GM23338 (cell line): ENCODE measurements around the gene TAS2R9. TPM values are rescaled to one million over a fixed set of nuclear protein-coding genes. Genes with fewer than 3 reads are reported as not detected.

ENCODE experiments used
- ATAC-seq: fragments of 200-7000 bp; cut with Tn5 transposase; 3 replicates; pipeline ENCODE4 v1.9.1; 2020
- DNase-seq: peaks from one replicate; pipeline ENCODE4 v3.0.0-alpha.2; 2015; ENCODE audit warnings: low spot score
- H2AFZ ChIP-seq: fragments of 200-600 bp; sonication (generic); 2 replicates; pipeline ENCODE4 v1.8.0; 2016; ENCODE audit warnings: antibody characterized with exemption, mild to moderate bottlenecking, moderate library complexity
- H3F3A ChIP-seq: fragments of 200-600 bp; sonication (generic); replicated peaks from 2 replicates; pipeline ENCODE4 v1.8.0; 2017; ENCODE audit warnings: antibody characterized with exemption, mixed run types, low read depth
- H3K27ac ChIP-seq: fragments of 200-600 bp; sonication (generic); 2 replicates; pipeline ENCODE4 v1.6.1; 2016; ENCODE audit warnings: low read depth
- H3K27me3 ChIP-seq: fragments of 200-600 bp; sonication (generic); 2 replicates; pipeline ENCODE4 v1.8.0; 2016; ENCODE audit warnings: mild to moderate bottlenecking, mixed run types, moderate library complexity; ENCODE audit not compliant: insufficient read depth
- H3K36me3 ChIP-seq: fragments of 200-600 bp; sonication (generic); 2 replicates; pipeline ENCODE4 v1.8.0; 2016; ENCODE audit warnings: mild to moderate bottlenecking; ENCODE audit not compliant: insufficient read depth
- H3K4me1 ChIP-seq: fragments of 200-600 bp; sonication (generic); 2 replicates; pipeline ENCODE4 v1.8.0; 2016; ENCODE audit warnings: mild to moderate bottlenecking, moderate library complexity; ENCODE audit not compliant: insufficient read depth
- H3K4me2 ChIP-seq: fragments of 200-600 bp; sonication (generic); 2 replicates; pipeline ENCODE4 v1.7.1; 2017; ENCODE audit warnings: mixed run types
- H3K4me3 ChIP-seq: fragments of 200-600 bp; sonication (generic); 2 replicates; pipeline ENCODE4 v1.6.1; 2016; ENCODE audit warnings: mixed run types
- H3K79me2 ChIP-seq: fragments of 200-600 bp; sonication (generic); replicated peaks from 2 replicates; pipeline ENCODE4 v1.8.0; 2017; ENCODE audit warnings: mild to moderate bottlenecking; ENCODE audit not compliant: insufficient read depth
- H3K9me2 ChIP-seq: fragments of 200-600 bp; sonication (generic); 2 replicates; pipeline ENCODE4 v1.8.0; 2017; ENCODE audit not compliant: insufficient read depth
- H4K20me1 ChIP-seq: fragments of 200-600 bp; sonication (generic); replicated peaks from 2 replicates; pipeline ENCODE4 v1.8.0; 2017; ENCODE audit warnings: mild to moderate bottlenecking; ENCODE audit not compliant: insufficient read depth
- H3K27ac Mint-ChIP-seq: 2 replicates; pipeline ENCODE4 v1.8.0; 2020; ENCODE audit warnings: inconsistent platforms, mild to moderate bottlenecking, moderate library complexity, mixed read lengths
- H3K27me3 Mint-ChIP-seq: 3 replicates; pipeline ENCODE4 v1.8.0; 2022; ENCODE audit warnings: low read depth, mild to moderate bottlenecking, moderate library complexity, mixed read lengths, inconsistent platforms; ENCODE audit not compliant: insufficient read depth, poor library complexity
- H3K36me3 Mint-ChIP-seq: 3 replicates; pipeline ENCODE4 v1.8.0; 2021; ENCODE audit warnings: low read depth, mild to moderate bottlenecking, inconsistent platforms, moderate library complexity, mixed read lengths
- H3K4me1 Mint-ChIP-seq: 3 replicates; pipeline ENCODE4 v1.8.0; 2020; ENCODE audit warnings: mild to moderate bottlenecking, inconsistent platforms, mixed read lengths
- H3K4me3 Mint-ChIP-seq: 3 replicates; pipeline ENCODE4 v1.8.0; 2021; ENCODE audit warnings: moderate library complexity, mild to moderate bottlenecking, inconsistent platforms, mixed read lengths
- H3K9me3 Mint-ChIP-seq: 3 replicates; pipeline ENCODE4 v1.8.0; 2020; ENCODE audit warnings: moderate library complexity, mild to moderate bottlenecking, inconsistent platforms, mixed read lengths
- CREB1 ChIP-seq: fragments of 250-450 bp; sonication (Bioruptor Pico); IDR thresholded peaks from 2 replicates; pipeline ENCODE4 v1.5.0; 2020; ENCODE audit warnings: low read depth, mild to moderate bottlenecking, moderate library complexity
- EZH2 ChIP-seq: fragments of 200-600 bp; sonication (generic); IDR thresholded peaks from one replicate; pipeline ENCODE4 v1.8.0; 2017; ENCODE audit warnings: antibody characterized with exemption, mild to moderate bottlenecking, low read depth; ENCODE audit not compliant: unreplicated experiment
- JUNB ChIP-seq: IDR thresholded peaks from one replicate; pipeline ENCODE4 v1.6.1; 2016; ENCODE audit warnings: antibody characterized with exemption; ENCODE audit not compliant: unreplicated experiment
- NANOG ChIP-seq: IDR thresholded peaks from 2 replicates; pipeline ENCODE4 v1.6.1; 2016; ENCODE audit warnings: antibody characterized with exemption, borderline replicate concordance
- POLR2AphosphoS5 ChIP-seq: IDR thresholded peaks from 2 replicates; pipeline ENCODE4 v1.6.1; 2016; ENCODE audit warnings: antibody characterized with exemption, low read depth
- REST ChIP-seq: IDR thresholded peaks from one replicate; pipeline ENCODE4 v1.6.1; 2018; ENCODE audit warnings: antibody characterized with exemption; ENCODE audit not compliant: unreplicated experiment
- STAT1 ChIP-seq: IDR thresholded peaks from one replicate; pipeline ENCODE4 v1.6.1; 2016; ENCODE audit warnings: antibody characterized with exemption; ENCODE audit not compliant: unreplicated experiment
- ZNF114 ChIP-seq: fragments of 250-450 bp; sonication (Bioruptor Pico); IDR thresholded peaks from 2 replicates; pipeline ENCODE4 v1.5.0; 2020; ENCODE audit warnings: mild to moderate bottlenecking, moderate library complexity
- ZNF331 ChIP-seq: fragments of 250-450 bp; sonication (Bioruptor Pico); IDR thresholded peaks from 2 replicates; pipeline ENCODE4 v1.5.0; 2020; ENCODE audit warnings: low read depth, mild to moderate bottlenecking, moderate library complexity
- polyA plus RNA-seq: library from polyadenylated mRNA; unstranded; fragments of >200 nt; fragmentation: Nextera tagmentation; extraction: Ambion mirVana; gene quantifications from 2 replicates; pipeline ENCODE4 v1.2.1, GENCODE V29; 2016
- total RNA-seq: library from RNA; depleted of rRNA; stranded (reverse); fragments of >200 nt; shearing (Covaris generic); gene quantifications from 2 replicates; pipeline ENCODE4 v1.2.3, GENCODE V29; 2014
- TF ChIP-seq, protein P1 (sequence below): IDR thresholded peaks from 2 replicates; pipeline ENCODE4 v1.6.1; 2016; ENCODE audit warnings: antibody characterized with exemption
- TF ChIP-seq, protein P2 (sequence below), 2 experiments: fragments of 200-600 bp in 1 of 2; sonication (generic) in 1 of 2; conservative IDR thresholded peaks; 2 replicates each; pipeline versions ENCODE4 v1.5.1 to v1.6.1; 2016 to 2017; ENCODE audit warnings: antibody characterized with exemption in 2 of 2, low read depth in 2 of 2, mild to moderate bottlenecking in 2 of 2, moderate library complexity in 1 of 2

The TAS2R9 gene
- total and polyA plus RNA-seq, 2 experiments from 2014 or later = not detected

DNA sequence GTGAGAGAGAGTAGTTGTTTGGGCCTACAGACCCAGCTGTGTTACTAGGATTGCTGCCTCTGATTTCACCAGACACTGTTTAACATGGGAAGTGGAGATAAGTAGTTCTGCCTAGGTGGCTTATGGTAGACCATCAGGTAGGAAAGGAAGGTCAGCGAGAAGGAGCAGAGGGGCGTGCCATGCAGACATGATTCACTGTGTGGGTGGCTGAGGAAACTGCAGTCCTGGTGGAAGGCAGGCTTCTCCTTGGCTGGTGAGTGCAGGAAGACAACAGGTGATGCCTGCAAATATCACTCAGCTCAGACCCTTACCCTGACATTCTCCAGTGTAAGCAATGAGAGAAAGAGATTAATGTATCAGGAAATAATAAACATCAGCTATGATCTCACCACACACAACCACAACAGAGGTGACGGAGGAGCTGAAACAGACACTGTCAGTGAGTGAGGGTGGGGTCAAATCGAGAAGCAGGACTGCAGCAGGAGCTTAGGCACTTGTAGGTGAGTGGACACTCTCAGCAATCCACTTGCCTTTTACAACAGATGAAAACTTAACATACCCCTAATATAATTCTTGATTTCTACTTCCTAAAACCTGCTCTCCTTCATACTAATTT, 41.4 kb upstream of the TAS2R9 start:
- no peak overlapping the region for H3K4me3 Mint-ChIP-seq
- H3K36me3 Mint-ChIP-seq = peaks cover 16% of the 10 kb centered on the region
- Histone ChIP-seq H2AFZ (no peak overlapping the region), H4K20me1 (no peaks in the 10 kb centered on the region; the same call in 1 of the 2 replicates), H3K4me3 (no peak overlapping the region), H3K27me3 (no peaks in the 10 kb centered on the region), H3K4me2 (no peak overlapping the region), H3K4me1 (no peaks in the 10 kb centered on the region), H3K36me3 (peaks cover 5% of the 10 kb centered on the region; the same call in 1 of the 2 replicates), H3F3A (no peaks in the 10 kb centered on the region), H3K79me2 (no peaks in the 10 kb centered on the region), H3K27ac (no peak overlapping the region), H3K9me2 (peaks cover 16% of the 10 kb centered on the region; the same call in 1 of the 2 replicates)
- TF ChIP-seq POLR2AphosphoS5 (no peak), ZNF114 (CRISPR knock-in tag) (no peak), NANOG (no peak), ZNF331 (no peak)
- no peaks in the 10 kb centered on the region for H3K4me1 Mint-ChIP-seq
- H3K9me3 Mint-ChIP-seq = peaks cover 16% of the 10 kb centered on the region
- DNase-seq = no peak
- no peak overlapping the region for H3K27ac Mint-ChIP-seq
- no peak for ATAC-seq
- peaks cover 2% of the 10 kb centered on the region for H3K27me3 Mint-ChIP-seq

DNA sequence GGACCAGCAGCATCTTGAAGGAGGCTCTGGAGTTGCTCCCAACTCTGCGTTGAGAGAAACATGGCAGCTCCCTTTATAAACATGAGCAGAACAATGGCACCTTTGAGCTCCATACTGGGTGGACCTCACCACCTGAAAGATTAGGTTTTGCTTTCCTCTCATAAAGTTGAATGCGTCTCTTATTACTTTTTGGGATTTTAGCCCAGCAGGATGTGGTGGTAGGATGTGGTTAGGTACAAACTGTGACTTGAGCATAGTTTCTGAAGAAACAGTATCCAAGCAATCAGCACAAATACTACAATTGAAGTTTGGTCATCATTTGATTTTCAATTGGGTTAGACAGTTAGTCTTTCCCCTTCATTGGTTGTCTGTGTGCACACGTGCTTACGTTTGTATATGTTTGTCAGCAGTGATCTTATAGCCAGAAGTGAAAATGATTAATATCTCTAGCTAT, 39.5 kb upstream of the TAS2R9 start, which contains the start of gene PRR4:
Gene PRR4 (minus strand): TSS at position 51 of the 454 bp plus-strand sequence. CDS start 38 bp downstream, at position 13.
- no peaks in the 10 kb centered on the region for H3K27me3 ChIP-seq
- H3K4me1 Mint-ChIP-seq = peaks cover 3% of the 10 kb centered on the region; the same call in 2 of the 3 replicates
- no peak within 1 kb of the TSS for H3K27ac ChIP-seq
- H3K4me1 ChIP-seq = no peaks in the 10 kb centered on the region
- no peaks in the 10 kb centered on the region for H3F3A ChIP-seq
- H3K4me3 ChIP-seq = no peak within 1 kb of the TSS
- TF ChIP-seq ZNF331 (no peak), JUNB (no peak), CREB1 (CRISPR knock-in tag) (no peak), POLR2AphosphoS5 (no peak), STAT1 (no peak), EZH2 (no peak)
- TF ChIP-seq, protein P1, sequence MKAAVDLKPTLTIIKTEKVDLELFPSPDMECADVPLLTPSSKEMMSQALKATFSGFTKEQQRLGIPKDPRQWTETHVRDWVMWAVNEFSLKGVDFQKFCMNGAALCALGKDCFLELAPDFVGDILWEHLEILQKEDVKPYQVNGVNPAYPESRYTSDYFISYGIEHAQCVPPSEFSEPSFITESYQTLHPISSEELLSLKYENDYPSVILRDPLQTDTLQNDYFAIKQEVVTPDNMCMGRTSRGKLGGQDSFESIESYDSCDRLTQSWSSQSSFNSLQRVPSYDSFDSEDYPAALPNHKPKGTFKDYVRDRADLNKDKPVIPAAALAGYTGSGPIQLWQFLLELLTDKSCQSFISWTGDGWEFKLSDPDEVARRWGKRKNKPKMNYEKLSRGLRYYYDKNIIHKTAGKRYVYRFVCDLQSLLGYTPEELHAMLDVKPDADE = no peak
- no peak within 1 kb of the TSS for H2AFZ ChIP-seq
- H3K9me2 ChIP-seq = 0 out of 2 replicates have a peak, but pooled peaks cover 9% of the 10 kb centered on the region
- H3K79me2 ChIP-seq = no peaks in the 10 kb centered on the region
- ATAC-seq (no peak), DNase-seq (no peak)
- H3K27ac Mint-ChIP-seq = no peak within 1 kb of the TSS
- H3K36me3 Mint-ChIP-seq = peaks cover 2% of the 10 kb centered on the region; the same call in 1 of the 3 replicates
- peaks cover 2% of the 10 kb centered on the region for H3K27me3 Mint-ChIP-seq
- H3K4me3 Mint-ChIP-seq = no peak within 1 kb of the TSS
- H4K20me1 ChIP-seq = no peaks in the 10 kb centered on the region; the same call in 1 of the 2 replicates
- no peak within 1 kb of the TSS for H3K4me2 ChIP-seq
- no peaks in the 10 kb centered on the region; the same call in 2 of the 3 replicates for H3K9me3 Mint-ChIP-seq
- H3K36me3 ChIP-seq = no peaks in the 10 kb centered on the region

- 0 out of 2 replicates have a peak, but pooled peaks cover 5% of the 10 kb centered on the region for H3K4me1 ChIP-seq
- Mint-ChIP-seq H3K4me3 (no peak overlapping the region), H3K27me3 (peaks cover 2% of the 10 kb centered on the region), H3K4me1 (peaks cover 9% of the 10 kb centered on the region), H3K36me3 (no peaks in the 10 kb centered on the region), H3K9me3 (no peaks in the 10 kb centered on the region), H3K27ac (no peak overlapping the region)
- H3K4me2 ChIP-seq = no peak overlapping the region
- no peak overlapping the region for H2AFZ ChIP-seq
- no peaks in the 10 kb centered on the region for H4K20me1 ChIP-seq
- H3K27ac ChIP-seq = no peak overlapping the region
- ATAC-seq (no peak), DNase-seq (no peak)
- H3K4me3 ChIP-seq = no peak overlapping the region
- H3K27me3 ChIP-seq = no peaks in the 10 kb centered on the region
- H3K36me3 ChIP-seq = no peaks in the 10 kb centered on the region
- H3F3A ChIP-seq = no peaks in the 10 kb centered on the region
- no peak for TF ChIP-seq REST
- TF ChIP-seq, protein P2, sequence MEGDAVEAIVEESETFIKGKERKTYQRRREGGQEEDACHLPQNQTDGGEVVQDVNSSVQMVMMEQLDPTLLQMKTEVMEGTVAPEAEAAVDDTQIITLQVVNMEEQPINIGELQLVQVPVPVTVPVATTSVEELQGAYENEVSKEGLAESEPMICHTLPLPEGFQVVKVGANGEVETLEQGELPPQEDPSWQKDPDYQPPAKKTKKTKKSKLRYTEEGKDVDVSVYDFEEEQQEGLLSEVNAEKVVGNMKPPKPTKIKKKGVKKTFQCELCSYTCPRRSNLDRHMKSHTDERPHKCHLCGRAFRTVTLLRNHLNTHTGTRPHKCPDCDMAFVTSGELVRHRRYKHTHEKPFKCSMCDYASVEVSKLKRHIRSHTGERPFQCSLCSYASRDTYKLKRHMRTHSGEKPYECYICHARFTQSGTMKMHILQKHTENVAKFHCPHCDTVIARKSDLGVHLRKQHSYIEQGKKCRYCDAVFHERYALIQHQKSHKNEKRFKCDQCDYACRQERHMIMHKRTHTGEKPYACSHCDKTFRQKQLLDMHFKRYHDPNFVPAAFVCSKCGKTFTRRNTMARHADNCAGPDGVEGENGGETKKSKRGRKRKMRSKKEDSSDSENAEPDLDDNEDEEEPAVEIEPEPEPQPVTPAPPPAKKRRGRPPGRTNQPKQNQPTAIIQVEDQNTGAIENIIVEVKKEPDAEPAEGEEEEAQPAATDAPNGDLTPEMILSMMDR (conservative IDR thresholded peaks at IDR 0.05; ENCODE audit: low read depth in 2 of 2) = no peak
- H3K9me2 ChIP-seq = 0 out of 2 replicates have a peak, but pooled peaks cover 8% of the 10 kb centered on the region
- H3K79me2 ChIP-seq = no peaks in the 10 kb centered on the region
Measured at GRCh38 chr12:10847744-10848143, 37.8 kb upstream of the TAS2R9 start.
